Measurements from ENCODE around the gene MARCHF11. TPM values are rescaled to one million over a fixed set of nuclear protein-coding genes. Genes with fewer than 3 reads are reported as not detected.

Gene MARCHF11
- total RNA-seq = not detected in 2 replicates

DNA sequence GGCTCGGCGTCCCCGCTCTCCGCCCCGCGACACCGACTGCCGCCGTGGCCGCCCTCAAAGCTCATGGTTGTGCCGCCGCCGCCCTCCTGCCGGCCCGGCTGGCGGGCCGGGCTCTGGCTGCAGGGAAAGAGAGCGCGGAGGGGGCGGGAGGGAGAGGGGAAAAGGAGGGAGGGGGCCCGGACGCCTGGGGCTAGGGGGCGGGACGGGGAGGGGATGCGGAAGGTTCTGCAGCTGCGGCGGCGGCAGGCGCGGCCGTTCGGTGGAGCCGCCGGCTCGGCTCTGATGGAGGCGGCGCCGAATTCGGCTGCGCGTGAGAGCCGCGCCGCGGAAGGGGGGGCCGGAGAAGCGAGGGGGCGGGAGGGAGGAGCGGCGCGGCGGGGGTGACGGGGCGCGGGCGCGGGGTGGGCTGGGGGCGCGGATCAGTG lies at the start of gene MARCHF11:
Gene MARCHF11 (minus strand): TSS at position 281 of the 425 bp plus-strand sequence. CDS start 216 bp downstream, at position 65.

All from bronchus fibroblast of lung (primary cell).